CD14-positive monocyte (primary cell): ENCODE data around the gene FAM219B. TPM values are rescaled to one million over a fixed set of nuclear protein-coding genes. Genes with fewer than 3 reads are reported as not detected.

Source experiments
- DNase-seq, 3 donors: peaks; one replicate each; pipeline ENCODE4 v3.0.0-alpha.2; 2011 to 2022
- H2AFZ ChIP-seq: 2 replicates; pipeline ENCODE4 v1.6.0; 2012; ENCODE audit warnings: mild to moderate bottlenecking, low read depth, low read length, inconsistent platforms; ENCODE audit not compliant: insufficient read depth, poor library complexity, severe bottlenecking
- H3K27ac ChIP-seq, 2 donors: 1 replicate in 1 of 2; 2 replicates in 1 of 2; pipeline ENCODE4 v1.5.1; 2012 to 2013; ENCODE audit warnings: low read length in 2 of 2, control low read depth in 1 of 2, inconsistent platforms in 1 of 2, low read depth in 1 of 2, mild to moderate bottlenecking in 1 of 2
- H3K27me3 ChIP-seq, 2 donors: one replicate each; pipeline versions ENCODE4 v1.6.0 to v1.6.1; 2011 to 2013; ENCODE audit warnings: low read length in 2 of 2; ENCODE audit not compliant: control insufficient read depth in 2 of 2, insufficient read depth in 2 of 2
- H3K36me3 ChIP-seq, 2 donors: replicated peaks in 1 of 2; 1 replicate in 1 of 2; 2 replicates in 1 of 2; pipeline versions ENCODE4 v1.5.1 to v1.6.1; 2012 to 2013; ENCODE audit warnings: low read length in 2 of 2, control low read depth in 1 of 2, inconsistent platforms in 1 of 2, mild to moderate bottlenecking in 1 of 2; ENCODE audit not compliant: insufficient read depth in 2 of 2, control insufficient read depth in 1 of 2
- H3K4me1 ChIP-seq, 2 donors: 1 replicate in 1 of 2; 2 replicates in 1 of 2; pipeline versions ENCODE4 v1.5.1 to v1.6.1; 2012 to 2013; ENCODE audit warnings: low read length in 2 of 2, control low read depth in 1 of 2, inconsistent platforms in 1 of 2, mild to moderate bottlenecking in 1 of 2, moderate library complexity in 1 of 2; ENCODE audit not compliant: insufficient read depth in 2 of 2, control insufficient read depth in 1 of 2
- H3K4me2 ChIP-seq: replicated peaks from 2 replicates; pipeline ENCODE3; 2012; ENCODE audit warnings: low read length, moderate library complexity, mild to moderate bottlenecking; ENCODE audit not compliant: poor library complexity, severe bottlenecking; ENCODE audit errors: extremely low read depth
- H3K4me3 ChIP-seq, 3 experiments: fragments of 200-600 bp in 1 of 3; sonication (generic) in 1 of 3; replicated peaks in 1 of 3; 1 replicate in 2 of 3; 2 replicates in 1 of 3; pipeline ENCODE4 v1.5.1; 2011 to 2013; ENCODE audit warnings: low read length in 3 of 3, mild to moderate bottlenecking in 3 of 3, control low read depth in 2 of 3, low read depth in 2 of 3, inconsistent platforms in 1 of 3, moderate library complexity in 1 of 3
- H3K79me2 ChIP-seq: 2 replicates; pipeline ENCODE4 v1.6.0; 2012; ENCODE audit warnings: mild to moderate bottlenecking, control low read depth, inconsistent platforms, low read length, moderate library complexity; ENCODE audit not compliant: insufficient read depth
- H3K9ac ChIP-seq: 2 replicates; pipeline ENCODE4 v1.6.0; 2017; ENCODE audit warnings: low read length, mild to moderate bottlenecking; ENCODE audit not compliant: insufficient read depth, poor library complexity, severe bottlenecking
- H3K9me3 ChIP-seq, 2 donors: replicated peaks in 1 of 2; 1 replicate in 1 of 2; 2 replicates in 1 of 2; pipeline versions ENCODE4 v1.5.1 to v1.6.1; 2012 to 2013; ENCODE audit warnings: low read length in 2 of 2, control low read depth in 1 of 2; ENCODE audit not compliant: control insufficient read depth in 1 of 2, insufficient read depth in 1 of 2
- H4K20me1 ChIP-seq: 2 replicates; pipeline ENCODE4 v1.6.0; 2012; ENCODE audit warnings: mild to moderate bottlenecking, low read length, control low read depth, moderate library complexity; ENCODE audit not compliant: insufficient read depth
- H3K27ac Mint-ChIP-seq, 7 donors: one replicate each; pipeline ENCODE4 v1.8.0; 2020; ENCODE audit warnings: mild to moderate bottlenecking in 7 of 7, mixed read lengths in 7 of 7, moderate library complexity in 6 of 7, inconsistent platforms in 2 of 7
- H3K27me3 Mint-ChIP-seq, 3 donors: one replicate each; pipeline ENCODE4 v1.8.0; 2021 to 2022; ENCODE audit warnings: low read depth in 3 of 3, mild to moderate bottlenecking in 3 of 3, mixed read lengths in 3 of 3, moderate library complexity in 3 of 3, inconsistent platforms in 1 of 3
- H3K36me3 Mint-ChIP-seq, 2 donors: one replicate each; pipeline ENCODE4 v1.8.0; 2020; ENCODE audit warnings: mixed read lengths in 2 of 2, inconsistent platforms in 1 of 2, mild to moderate bottlenecking in 1 of 2
- H3K4me1 Mint-ChIP-seq: one replicate; pipeline ENCODE4 v1.8.0; 2020; ENCODE audit warnings: mild to moderate bottlenecking, mixed read lengths
- H3K4me3 Mint-ChIP-seq, 2 donors: one replicate each; pipeline ENCODE4 v1.8.0; 2020; ENCODE audit warnings: mild to moderate bottlenecking in 2 of 2, mixed read lengths in 2 of 2, moderate library complexity in 1 of 2
- H3K9me3 Mint-ChIP-seq, 7 donors: one replicate each; pipeline ENCODE4 v1.8.0; 2020 to 2022; ENCODE audit warnings: mixed read lengths in 7 of 7, mild to moderate bottlenecking in 6 of 7, moderate library complexity in 6 of 7, inconsistent platforms in 2 of 7
- WGBS: methylation state at CpG from one replicate; pipeline ENCODE4 v1.1.5; 2013; ENCODE audit warnings: missing lambda C conversion rate; ENCODE audit not compliant: insufficient coverage; 5-methylcytosine and 5-hydroxymethylcytosine counted together
- intact Hi-C, 2 donors: fragments of 100-400 bp; cut with micrococcal nuclease; formaldehyde crosslinking; loops; one replicate each; pipeline versions ENCODE4 v1.15.0 to v1.15.1; 2023
- polyA plus RNA-seq, 3 donors: library from polyadenylated mRNA; depleted of rRNA in 1 of 3; unstranded in 2 of 3; stranded (reverse) in 1 of 3; fragments of 300-500 nt in 2 of 3; fragments of >200 nt in 1 of 3; fragmentation: Illumina TruSeq in 2 of 3; gene quantifications; 1 replicate in 2 of 3; 2 replicates in 1 of 3; pipeline ENCODE4 v1.2.3, GENCODE V29; 2012 to 2021
- TF ChIP-seq, protein P1 (sequence below): fragments of 200-600 bp; IDR thresholded peaks from one replicate; pipeline ENCODE4 v1.8.0; 2022; ENCODE audit warnings: antibody characterized with exemption, mild to moderate bottlenecking

Gene FAM219B
- polyA plus RNA-seq, 3 donors: 11.7 to 53.9 (median 17.1) TPM

DNA sequence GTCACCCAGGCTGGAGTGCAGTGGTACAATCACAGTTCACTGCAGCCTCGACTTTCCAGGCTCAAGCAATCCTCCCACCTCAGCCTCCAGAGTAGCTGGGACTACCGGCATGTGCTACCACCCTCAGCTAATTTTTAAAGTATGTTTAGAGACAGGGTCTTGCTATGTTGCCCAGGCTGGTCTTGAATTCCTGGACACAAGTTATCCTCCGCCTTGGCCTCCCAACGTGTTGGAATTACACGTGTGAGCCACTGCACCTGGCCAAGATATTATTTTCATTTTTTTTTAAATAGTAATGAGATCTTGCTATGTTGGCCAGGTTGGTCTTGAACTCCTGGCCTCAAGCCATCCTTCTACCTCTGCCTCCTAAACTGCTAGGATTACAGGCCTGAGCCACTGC, 21.2 kb downstream of the FAM219B start:
- Histone ChIP-seq H3K4me3 (no peak overlapping the region), H3K36me3 (no peaks in the 10 kb centered on the region), H3K9ac (no peak overlapping the region), H4K20me1 (no peaks in the 10 kb centered on the region), H2AFZ (no peak overlapping the region), H3K79me2 (peaks cover 6% of the 10 kb centered on the region), H3K27ac (peak overlapping the region; percentile 16 to 69), H3K9me3 (peaks cover 0 to 9% of the 10 kb centered on the region in 2 donors), H3K4me1 (peaks cover 52 to 58% of the 10 kb centered on the region in 2 donors), H3K27me3 (no peaks in the 10 kb centered on the region), H3K4me2 (no peak overlapping the region)
- Mint-ChIP-seq H3K9me3 (peaks cover 0 to 10% (median 7%) of the 10 kb centered on the region in 7 donors), H3K27me3 (peaks cover 0 to 5% (median 0%) of the 10 kb centered on the region in 3 donors), H3K27ac (peak overlapping the region in 5 of 7 donors; percentile 79 to 89 (median 82)), H3K4me3 (peak overlapping the region in 1 of 2 donors; percentile 67), H3K4me1 (peaks cover 53% of the 10 kb centered on the region), H3K36me3 (no peaks in the 10 kb centered on the region)
- no peak for DNase-seq
- no CpG with 5 or more reads among the region's 5 CpGs for WGBS
- TF ChIP-seq, protein P1, sequence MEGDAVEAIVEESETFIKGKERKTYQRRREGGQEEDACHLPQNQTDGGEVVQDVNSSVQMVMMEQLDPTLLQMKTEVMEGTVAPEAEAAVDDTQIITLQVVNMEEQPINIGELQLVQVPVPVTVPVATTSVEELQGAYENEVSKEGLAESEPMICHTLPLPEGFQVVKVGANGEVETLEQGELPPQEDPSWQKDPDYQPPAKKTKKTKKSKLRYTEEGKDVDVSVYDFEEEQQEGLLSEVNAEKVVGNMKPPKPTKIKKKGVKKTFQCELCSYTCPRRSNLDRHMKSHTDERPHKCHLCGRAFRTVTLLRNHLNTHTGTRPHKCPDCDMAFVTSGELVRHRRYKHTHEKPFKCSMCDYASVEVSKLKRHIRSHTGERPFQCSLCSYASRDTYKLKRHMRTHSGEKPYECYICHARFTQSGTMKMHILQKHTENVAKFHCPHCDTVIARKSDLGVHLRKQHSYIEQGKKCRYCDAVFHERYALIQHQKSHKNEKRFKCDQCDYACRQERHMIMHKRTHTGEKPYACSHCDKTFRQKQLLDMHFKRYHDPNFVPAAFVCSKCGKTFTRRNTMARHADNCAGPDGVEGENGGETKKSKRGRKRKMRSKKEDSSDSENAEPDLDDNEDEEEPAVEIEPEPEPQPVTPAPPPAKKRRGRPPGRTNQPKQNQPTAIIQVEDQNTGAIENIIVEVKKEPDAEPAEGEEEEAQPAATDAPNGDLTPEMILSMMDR: no peak
- intact Hi-C loops: no loop called here

DNA sequence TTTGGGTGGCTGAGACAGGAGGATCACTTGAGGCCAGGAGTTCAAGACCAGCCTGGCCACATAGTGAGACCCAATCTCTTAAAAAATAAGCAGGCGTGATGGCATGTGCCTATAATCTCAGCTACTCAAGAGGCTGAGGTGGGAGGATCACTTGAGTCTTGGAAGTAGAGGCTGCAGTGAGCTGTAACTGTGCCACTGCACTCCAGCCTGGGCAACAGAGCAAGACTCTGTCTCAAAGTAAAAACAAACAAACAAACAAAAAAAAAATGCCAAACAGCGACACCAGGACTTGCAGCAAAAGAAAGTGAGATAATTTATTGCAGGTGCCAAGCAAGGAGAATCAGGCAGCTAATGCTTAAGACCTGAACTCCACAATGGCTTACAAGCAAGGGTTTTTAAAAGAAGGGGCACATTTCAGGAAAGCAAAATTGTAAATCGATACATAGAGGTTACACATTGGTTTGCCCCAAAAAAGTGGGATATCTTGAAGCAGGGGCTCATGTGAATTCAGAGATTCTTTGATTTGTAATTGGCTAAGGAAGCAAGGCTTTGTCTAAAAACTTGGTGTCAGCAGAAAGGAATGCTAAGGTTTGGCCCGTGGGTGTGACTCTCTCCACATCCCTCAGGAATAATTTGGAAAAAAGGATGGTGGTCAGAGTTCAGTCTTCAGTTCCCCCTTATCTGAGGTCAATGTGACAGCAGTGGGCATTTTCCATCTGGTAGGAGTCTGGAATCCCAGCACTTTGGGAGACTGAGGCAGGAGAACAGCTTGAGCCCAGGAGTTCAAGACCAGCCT, 22.0 kb downstream of the FAM219B start:
- Mint-ChIP-seq H3K27me3 (peaks cover 0 to 5% (median 0%) of the 10 kb centered on the region in 3 donors), H3K4me1 (peaks cover 46% of the 10 kb centered on the region), H3K36me3 (no peaks in the 10 kb centered on the region), H3K27ac (peak overlapping the region in 3 of 7 donors; percentile 41 to 78 (median 62)), H3K4me3 (peak overlapping the region in 1 of 2 donors; percentile 53), H3K9me3 (peaks cover 0 to 10% (median 7%) of the 10 kb centered on the region in 7 donors)
- 80% methylated on average over 1 of the region's 4 CpGs for WGBS
- intact Hi-C loops: no loop called here
- Histone ChIP-seq H3K4me3 (no peak overlapping the region), H3K36me3 (no peaks in the 10 kb centered on the region), H3K9me3 (peaks cover 0 to 9% of the 10 kb centered on the region in 2 donors), H3K4me1 (peaks cover 47 to 51% of the 10 kb centered on the region in 2 donors), H4K20me1 (no peaks in the 10 kb centered on the region), H3K9ac (no peak overlapping the region), H3K79me2 (no peaks in the 10 kb centered on the region), H3K4me2 (peak overlapping the region; percentile 23), H2AFZ (no peak overlapping the region), H3K27ac (peak overlapping the region in 1 of 2 donors; percentile 21), H3K27me3 (no peaks in the 10 kb centered on the region)
- TF ChIP-seq, protein P1: no peak
- DNase-seq: no peak
